Hematopoietic multipotent progenitor cell treated with erythropoietin and hydrocortisone succinate and interleukin-3 and kit ligand, for 6 days (in vitro differentiated cells): Measurements from ENCODE around the gene MKLN1.
"Not testable (repeated sequence)": the region's sequence is repeated elsewhere in the genome, so short reads cannot be mapped to it uniquely, and the experiment has no call there.

Source experiments
- DNase-seq: peaks from one replicate; pipeline ENCODE4 v3.0.0-alpha.2; 2015

The MKLN1 gene

DNA sequence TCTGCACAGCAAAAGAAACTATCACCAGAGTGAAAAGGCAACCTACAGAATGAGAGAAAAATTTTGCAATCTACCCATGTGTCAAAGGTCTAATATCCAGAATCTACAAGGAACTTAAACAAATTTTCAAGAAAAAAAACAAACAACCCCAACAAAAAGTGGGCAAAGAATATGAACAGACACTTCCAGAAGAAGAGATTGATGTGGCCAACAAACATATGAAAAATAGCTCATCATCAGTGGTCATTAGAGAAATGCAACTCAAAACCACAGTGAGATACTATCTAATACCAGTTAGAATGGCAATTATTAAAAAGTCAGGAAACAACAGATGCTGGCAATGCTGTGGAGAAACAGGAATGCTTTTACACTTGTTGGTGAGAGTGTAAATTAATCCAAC lies 7.1 kb upstream of the MKLN1 start:
- no peak for DNase-seq

DNA sequence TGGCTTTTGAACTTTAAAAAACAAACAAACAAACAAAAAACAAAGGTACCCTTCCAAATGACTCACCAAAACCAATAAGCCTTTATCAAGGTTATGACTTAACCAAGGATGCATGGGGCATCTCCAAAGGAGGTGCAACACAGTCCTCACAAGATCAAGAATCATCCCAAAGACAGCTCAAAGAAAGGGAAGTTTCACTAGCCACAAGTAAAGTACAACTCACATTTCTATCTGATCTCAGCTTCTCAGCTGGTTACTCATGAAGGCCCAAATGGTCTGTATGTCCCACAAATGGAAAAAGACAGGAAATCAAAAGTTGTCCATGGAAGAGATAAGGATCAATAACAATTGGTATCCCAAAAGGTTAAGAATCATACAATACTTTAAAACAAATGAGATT lies 6.0 kb upstream of the MKLN1 start:
- no peak for DNase-seq

DNA sequence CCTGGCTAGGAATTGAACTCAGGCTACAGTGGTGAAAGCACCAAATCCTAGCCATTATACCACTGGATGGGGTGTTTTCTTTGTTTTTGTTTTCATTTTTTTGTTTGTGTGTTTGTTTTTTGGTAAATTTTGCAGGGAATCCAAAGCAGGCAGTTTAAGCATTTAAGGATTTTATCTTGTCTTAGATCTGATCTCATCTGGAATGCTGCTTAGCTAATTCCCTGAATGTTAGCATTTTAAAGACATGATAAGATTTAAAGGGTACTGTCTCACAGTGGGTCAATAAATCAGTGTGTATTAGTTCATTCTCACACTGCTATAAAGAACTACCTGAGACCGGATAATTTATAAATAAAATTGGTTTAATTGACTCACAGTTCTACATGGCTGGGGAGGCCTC lies 5.6 kb upstream of the MKLN1 start:
- DNase-seq, result no peak

DNA sequence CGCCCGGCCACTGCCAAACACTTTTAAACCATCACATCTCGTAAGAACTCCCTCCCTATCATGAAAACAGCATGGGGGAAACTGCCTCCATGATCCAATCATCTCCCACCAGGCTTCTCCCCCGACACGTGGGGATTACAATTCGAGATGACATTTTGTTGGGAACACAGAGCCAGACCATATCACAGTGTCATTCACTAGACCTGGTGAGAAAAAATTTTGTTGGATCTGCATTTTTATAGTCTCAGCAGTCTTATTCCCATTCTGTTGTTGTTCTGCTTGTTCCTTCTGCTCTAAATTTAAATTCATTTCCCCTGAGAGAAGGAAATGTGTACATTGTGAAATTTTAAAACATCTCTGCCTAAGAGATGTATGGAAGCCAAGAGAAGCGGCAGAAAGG lies 4.8 kb upstream of the MKLN1 start:
- DNase-seq, result no peak

DNA sequence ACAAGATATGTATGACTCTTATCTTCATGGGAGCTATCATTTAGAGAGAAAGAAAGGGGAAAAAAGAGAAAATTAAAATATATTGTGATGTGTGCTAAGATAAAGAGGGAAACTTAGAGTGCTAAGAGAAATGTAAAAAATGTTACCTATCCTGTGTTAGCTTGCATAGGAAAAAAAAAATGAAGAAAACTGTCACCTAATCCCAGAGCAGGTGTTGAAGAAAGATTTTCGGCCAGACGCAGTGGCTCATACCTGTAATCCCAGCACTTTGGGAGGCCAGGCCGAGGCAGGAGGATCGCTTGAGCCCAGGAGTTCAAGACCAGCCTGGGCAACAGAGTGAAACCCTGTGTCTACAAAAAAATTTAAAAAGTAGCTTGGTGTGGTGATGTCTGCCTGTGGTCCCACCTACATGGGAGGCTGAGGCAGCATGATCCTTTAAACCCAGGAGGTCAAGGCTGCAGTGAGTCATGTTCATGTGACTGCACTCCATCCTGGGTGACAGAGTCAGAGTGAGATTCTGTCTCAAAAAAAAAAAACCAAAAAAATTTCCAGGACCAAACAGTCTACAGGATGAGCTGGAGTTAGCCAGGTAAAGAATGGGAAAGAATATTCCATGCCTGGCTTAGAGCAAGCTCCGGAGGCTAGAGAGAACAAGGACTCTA lies 2.4 kb upstream of the MKLN1 start:
- no peak for DNase-seq

DNA sequence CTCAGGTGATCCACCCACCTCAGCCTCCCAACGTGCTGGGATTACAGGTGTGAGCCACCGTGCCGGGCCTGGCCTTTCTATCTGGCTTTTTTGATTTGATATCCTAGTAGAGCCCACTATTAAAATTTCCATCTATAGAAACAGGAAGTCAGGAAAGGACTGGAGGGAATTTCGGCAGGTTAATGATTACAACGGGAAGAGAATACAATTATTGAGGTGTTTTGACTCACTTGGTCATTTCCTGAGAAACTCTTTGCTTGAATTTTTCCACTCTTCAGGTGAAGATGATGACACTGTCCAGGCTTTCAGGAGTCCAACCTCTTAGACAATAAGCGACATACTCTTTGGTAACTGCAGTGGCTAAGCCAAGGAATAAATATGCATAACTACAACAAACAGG lies 1.1 kb upstream of the MKLN1 start:
- DNase-seq, result no peak

DNA sequence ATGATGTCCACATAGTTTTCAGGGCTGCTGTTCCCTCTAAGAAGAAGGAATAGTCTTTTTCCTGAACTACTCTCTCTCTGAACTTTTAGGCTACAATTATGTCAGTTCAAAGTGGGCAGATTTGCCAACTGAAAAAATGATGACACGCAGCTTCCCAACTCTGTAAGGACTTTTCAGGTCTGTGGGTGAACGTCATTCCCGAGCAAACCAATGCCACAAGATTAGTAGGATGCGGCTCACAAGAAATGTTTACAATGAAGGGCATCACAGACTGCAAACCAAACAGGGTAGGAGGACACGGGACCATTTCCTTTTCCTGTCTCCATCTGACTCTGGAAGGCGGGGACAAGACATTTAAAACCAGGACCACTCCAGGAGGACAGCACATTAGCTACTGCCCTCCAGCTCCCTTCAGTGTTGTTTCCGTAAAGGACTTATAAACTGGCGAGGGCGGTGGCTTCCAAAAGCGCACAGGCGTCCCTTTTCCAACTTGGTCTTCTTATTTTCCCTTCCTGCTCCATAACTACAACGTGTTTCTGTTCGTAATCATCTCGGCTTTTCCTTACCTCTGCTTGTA lies 539 bp upstream of the MKLN1 start:
- peak; percentile 65 for DNase-seq

DNA sequence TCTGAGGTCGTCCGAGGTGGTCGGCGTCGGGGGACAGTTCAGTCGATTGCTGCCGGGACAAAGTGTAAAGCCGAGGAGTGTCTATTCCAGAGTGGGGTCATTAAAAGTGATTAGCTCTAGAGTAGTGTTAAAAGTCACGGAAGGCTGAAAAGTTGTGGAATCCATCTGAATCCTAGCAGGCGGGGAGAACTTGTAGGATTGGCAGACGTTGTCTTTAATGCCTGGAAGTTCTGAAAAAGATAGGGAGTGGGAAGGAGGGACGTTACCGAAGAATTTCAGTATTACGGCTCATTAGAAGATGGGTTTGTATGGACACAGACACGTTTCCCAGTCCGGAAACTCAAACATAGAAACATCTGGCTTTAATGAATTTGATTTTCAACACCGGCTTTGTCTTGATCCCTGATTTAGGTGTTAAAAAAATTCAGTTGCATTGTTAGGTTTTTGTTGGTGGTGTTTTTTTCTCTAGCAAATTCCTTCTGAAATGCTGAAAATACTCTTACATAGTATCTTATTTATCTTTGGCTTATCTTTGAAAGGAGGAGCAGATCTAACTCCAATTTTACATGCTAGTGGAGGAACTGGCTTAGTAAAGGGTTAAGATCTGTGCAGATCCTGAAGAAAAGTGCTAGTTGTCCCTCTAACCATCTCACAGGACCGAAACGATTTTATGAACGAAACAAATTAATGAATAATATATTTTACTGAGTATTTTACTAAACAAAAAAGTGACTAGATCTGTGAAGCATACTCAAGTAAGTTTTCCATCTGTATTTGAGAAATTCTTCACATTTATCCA lies 900 bp downstream of the MKLN1 start:
- DNase-seq, result peak; percentile 53

DNA sequence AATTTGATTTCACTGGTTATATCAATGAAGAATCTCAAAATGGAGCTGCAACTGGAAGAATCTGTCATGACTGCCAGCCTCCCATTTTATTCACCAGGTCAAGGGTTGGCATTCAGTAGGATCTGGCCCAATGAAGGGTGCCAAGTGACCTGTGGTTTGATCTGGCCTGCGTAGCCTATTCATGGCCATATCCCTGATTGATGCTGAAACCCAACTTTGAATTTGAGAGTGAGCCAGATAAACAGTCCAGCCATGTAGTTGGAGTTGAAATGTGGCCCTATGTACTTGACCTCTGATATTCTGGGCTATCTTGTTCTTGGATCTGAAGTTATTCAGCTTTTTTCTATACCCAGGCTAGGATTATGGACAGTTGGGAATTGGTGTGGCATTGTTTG lies 1.5 kb downstream of the MKLN1 start:
- DNase-seq, result peak; percentile 20

DNA sequence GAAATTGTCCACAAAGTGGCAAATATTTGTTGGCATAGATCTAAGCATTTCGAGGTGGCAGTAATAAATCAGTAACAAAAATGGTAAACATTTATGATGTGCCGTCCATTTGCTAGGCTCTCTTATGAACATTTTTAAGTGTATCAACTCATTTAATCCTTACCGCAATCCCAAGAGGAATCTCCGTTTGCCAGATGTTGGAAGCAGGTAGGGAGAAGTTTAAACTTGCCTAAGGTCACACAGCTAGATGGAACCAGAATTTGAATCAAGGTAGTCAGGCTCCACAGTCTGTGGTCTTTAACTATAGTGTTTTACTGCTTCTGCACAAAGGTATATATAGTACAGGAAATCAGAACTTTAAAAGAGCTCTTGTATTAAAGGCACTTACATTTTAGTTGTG lies 2.6 kb downstream of the MKLN1 start:
- DNase-seq, result no peak

DNA sequence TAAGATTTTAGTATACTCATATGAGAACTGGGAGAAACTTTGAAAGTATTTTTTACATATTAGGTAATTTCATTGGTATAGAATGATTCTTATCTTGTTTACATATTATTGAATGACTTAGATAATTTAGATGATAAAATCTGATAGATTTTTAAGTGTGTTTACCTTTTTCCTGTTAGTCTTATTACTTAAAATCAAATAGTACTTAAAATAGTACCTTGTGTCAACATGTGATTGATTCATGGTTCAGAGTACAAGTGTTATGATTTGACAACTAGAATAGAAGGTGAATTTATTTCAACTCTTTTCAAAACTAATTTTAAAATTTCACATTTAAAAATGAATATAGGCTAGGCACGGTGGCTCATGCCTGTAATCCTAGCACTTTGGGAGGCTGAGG lies 4.1 kb downstream of the MKLN1 start:
- no peak for DNase-seq

DNA sequence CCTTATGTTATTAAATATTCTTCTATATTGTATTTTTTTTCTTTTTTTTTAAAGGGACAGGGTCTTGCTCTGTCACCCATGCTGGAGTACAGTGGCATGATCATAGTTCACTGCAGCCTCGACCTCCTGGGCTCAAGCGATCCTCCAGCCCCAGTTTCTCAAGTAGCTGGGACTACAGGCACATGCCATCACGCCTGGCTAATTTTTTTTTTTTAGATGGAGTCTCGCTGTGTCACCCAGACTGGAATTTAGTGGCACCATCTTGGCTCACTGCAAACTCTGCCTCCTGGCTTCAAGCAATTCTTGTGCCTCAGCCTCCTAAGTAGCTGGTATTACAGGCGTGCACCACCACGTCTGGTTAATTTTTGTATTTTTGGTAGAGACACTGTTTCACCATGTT lies 5.1 kb downstream of the MKLN1 start:
- DNase-seq, result not testable (repeated sequence)

DNA sequence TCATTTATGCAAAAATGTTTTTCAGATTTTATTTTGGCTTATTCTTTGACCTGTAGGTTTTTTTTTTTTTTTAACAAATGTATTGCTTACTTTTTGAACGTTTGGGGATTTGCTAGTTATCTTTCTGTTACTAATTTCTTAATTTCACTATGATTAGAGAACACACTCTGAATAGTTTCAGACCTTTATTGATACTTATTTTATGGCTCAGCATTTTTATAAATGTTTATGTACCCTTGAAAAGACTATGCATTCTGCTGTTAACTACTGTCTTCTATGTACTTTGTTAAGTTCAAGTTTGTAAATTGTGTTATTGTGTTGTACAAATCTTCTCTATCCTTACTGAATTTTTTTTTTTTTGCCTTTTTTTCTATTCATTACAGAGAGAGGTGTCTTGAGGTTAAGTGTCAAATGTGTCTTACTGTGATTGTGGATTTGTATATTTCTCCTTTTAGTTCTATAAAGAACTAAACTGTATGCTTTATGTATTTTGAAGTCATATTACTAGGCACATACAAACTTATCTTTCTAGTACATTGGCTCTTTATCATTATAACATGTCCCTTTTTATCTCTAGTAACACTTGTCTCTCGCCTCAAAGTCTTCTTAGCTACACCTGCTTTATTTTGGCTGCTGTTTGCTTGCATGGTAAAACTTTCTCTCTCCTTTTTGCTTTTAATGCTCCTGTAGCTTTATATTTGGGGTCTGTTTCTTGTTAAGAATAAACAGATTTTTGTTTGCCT lies 8.1 kb downstream of the MKLN1 start:
- peak; percentile 79 for DNase-seq

DNA sequence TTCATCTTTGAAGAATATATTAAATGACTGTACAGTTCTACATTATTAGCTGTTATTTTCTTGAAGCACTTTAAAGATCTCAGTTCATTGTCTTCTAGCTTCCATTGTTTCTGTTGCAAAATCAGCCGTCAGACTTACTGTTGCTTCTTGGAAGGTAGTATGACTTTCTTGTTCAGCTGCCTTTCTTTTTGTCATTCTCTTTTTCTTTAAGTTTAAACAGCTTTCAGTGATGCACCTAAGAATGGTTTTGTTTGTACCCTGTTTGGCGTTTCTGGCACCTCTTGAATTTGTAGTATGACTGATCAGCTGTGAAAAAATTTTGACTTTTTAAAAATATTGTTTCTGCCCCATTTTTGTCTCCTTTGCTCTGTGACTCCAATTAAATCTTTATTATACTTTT lies 9.3 kb downstream of the MKLN1 start:
- peak; percentile 72 for DNase-seq

DNA sequence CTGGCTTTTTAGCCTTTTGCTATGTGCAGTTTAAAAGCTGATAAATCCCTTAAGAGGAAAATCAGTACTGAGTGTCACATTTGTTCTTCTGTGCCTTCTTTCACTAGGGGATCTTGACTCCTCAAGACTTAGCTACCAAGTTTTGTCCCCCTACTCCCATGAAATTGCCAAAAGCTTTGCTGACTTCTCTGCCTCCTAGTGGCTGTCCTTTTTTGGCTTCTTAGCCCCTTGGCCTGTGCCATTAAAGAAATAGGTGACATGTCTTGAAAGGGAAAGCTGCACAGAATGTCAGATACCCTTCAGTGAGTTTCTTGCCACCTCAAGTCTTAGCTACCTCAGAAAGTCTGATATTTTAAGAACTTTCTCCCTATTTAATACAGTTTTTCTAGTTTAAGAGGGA lies 10.5 kb downstream of the MKLN1 start:
- no peak for DNase-seq

DNA sequence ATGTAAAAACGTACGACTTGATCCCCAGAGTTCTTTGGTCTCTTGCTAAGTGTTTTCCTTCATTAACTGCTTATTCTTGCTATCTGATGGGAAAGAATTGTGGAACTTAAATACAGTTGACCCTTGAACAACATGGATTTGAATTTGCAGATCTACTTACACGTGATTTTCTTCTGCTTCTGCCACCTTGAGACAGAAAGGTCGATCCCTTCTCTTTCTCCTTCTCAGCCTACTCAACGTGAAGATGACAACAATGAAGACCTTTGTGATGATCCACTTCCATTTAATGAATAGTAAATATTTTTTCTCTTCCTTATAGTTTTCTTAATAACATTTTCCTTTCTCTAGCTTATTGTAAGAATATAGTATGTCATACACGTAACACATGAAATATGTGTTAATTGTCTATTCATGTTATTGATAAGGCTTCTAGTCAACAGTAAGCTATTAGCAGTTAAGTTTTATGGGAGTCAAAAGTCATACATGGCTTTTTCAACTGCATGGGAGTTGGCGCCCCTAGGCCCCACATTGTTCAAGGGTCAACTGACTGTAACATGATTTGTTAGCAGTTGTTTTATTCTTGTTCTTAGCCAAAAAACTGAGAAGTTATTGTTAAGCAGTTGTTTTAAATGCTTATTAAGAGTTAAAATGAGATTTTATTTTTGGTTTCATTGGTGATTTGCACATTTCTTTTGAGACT lies 11.2 kb downstream of the MKLN1 start:
- DNase-seq, result no peak

DNA sequence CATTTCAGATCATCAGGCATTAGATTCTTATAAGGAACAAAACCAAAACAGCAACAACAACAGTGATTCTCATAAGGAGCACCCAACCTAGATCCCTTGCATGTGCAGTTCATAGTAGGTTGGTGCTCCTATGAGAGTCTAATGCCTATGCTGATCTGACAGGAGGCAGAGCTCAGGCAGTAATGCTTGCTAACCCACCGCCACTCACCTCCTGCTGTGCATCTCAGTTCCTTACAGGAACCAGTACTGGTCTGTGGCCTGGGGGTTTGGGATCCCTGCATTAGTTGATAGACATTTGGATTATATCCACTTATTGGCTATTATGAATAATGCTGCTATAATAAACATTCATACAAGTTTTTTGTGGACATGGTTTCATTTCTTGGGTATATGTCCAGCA lies 14.0 kb downstream of the MKLN1 start:
- no peak for DNase-seq

DNA sequence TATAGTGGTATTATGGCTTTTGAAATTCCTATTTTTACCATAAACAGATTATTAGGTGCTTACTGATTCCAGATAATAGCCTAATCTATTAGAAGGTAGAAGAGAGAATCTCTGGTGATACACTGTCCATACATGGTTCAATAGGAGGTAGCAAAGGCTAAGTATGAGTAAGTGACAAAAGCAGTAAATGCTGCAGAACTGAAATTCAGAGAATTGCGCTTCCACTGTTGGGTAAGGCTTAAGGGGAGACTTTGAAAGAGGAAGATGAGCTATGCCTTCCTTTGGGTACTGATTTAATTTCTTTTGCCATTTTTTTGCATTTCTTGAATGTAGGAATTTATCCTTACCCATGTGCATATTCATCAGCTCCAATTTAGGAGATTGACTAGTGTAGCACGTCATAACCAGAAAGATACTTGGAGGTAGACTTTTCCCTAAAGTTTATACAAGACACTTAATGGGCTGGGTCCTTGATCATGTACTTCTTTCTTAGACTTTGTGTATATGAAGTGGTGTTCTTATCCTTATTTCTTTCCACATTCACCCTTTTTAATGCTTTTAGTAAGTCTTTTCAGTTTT lies 15.3 kb downstream of the MKLN1 start:
- DNase-seq, result no peak

DNA sequence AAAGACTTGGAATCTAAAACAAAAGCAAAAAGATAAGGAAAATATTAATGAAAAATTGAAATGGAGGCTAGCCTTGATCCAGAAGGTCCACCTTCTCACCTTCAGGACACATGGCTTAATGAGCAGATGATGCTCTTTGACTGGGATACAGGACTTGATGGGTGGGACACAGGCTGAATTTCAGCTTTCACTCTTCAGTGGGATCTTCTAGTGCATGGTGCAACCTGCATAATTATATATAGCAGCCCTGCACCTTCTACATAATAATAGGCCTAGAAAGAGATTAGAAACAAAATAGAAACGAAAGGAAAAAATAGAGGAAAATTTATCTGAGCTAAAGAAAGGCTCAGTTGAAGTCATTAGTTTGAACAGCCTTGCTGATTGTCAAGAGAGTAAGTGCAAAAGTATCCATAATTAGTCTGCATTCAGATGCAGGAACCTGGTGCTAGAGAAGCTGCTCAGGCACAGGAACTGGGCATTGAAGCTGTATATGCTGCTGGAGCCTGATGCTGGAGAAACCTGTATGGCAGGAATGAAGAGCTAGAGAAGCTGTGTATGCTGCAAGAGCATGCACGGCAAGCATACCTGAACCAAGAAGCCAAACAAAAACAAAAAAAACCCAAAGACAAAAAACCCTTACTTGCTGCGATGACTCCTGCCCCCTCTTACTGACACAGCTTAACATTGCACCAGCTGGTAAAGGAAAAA lies 19.4 kb downstream of the MKLN1 start:
- no peak for DNase-seq

DNA sequence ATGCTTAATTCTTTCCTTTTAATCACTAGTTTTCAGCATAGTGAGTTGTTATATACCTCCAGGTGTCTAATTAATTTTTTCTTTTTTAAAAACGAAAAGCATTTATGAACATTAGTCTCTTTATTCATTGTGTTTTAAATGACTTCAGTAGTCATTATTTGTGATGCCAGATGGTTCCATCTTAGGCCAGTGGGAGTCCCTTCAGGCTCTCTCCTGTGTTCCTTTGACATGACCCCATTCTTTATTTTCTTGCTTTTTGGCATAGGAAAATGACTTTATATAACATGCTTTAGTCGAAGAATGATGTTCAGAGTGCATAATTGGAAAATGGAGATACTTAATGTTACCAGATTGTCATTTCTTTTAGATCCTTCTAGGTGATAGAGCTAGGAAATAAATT lies 24.4 kb downstream of the MKLN1 start:
- DNase-seq, result no peak

DNA sequence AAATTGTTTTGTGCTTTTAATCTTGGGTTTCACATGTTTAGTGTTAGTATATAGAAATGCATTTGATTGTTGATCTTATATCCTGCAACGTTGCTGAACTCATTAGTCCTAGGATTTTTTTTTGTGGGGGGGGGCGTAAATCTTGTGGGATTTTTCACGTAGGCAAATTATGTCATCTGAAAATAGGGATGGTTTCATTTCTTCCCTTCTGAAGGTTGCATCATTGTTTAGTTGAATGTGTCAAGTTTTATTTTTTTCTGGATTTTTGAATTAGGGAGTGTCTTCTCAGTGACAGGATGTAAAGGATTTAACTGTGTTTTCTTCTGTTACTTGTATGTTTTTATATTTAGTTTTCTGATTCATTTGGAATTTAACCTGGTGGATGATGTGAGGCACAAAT lies 26.7 kb downstream of the MKLN1 start:
- no peak for DNase-seq
